ENCODE results near the gene ZNF768. TPM values are rescaled to one million over a fixed set of nuclear protein-coding genes. Genes with fewer than 3 reads are reported as not detected.
A peak's percentile ranks its signal among the peaks of the same experiment; 100 is the strongest.
"Not testable (repeated sequence)": the region's sequence is repeated elsewhere in the genome, so short reads cannot be mapped to it uniquely, and the experiment has no call there.

ZNF768 gene
- total RNA-seq, 2 experiments from 2014 or later: 38.3 to 63.7 TPM

GRCh38 chr16:30524575-30525568 is 1.5 kb downstream of the ZNF768 start:
- Histone ChIP-seq H3K36me3 (ENCODE audit: insufficient read depth, low read length) (peaks cover 26% of the 10 kb centered on the region; the same call in 1 of the 2 replicates), H3K27ac (ENCODE audit: low read depth, low read length, poor library complexity, severe bottlenecking) (no peak overlapping the region), H3K9me3 (ENCODE audit: low read length) (no peaks in the 10 kb centered on the region), H3K4me1 (ENCODE audit: insufficient read depth, low read length, poor library complexity, severe bottlenecking) (peaks cover 27% of the 10 kb centered on the region), H2AFZ (ENCODE audit: low read length) (no peak overlapping the region), H3K79me2 (ENCODE audit: insufficient read depth, low read depth, low read length) (no peaks in the 10 kb centered on the region), H4K20me1 (ENCODE audit: insufficient read depth, low read length) (no peaks in the 10 kb centered on the region), H3K4me3 (ENCODE audit: low read depth, low read length, poor library complexity, severe bottlenecking) (no peak overlapping the region), H3K9me2 (ENCODE audit: insufficient read depth, low read length) (no peaks in the 10 kb centered on the region), H3K4me2 (ENCODE audit: low read length) (no peak overlapping the region)
- POLR2A ChIA-PET: interaction anchor here (0.5 to 0.7 kb wide), 3 partner anchors 17 to 86 kb away, joined by 3 to 4 read pairs (median 4); no protein-coding TSS in a partner anchor
- BruUV-seq (replicated peaks): no TSS peak
- CTCF ChIA-PET (ENCODE audit: unreplicated experiment): interaction anchor here (1.1 to 1.4 kb wide), 2 partner anchors 68 to 95 kb away, joined by 4 to 7 read pairs; partner anchors contain the start of gene DCTPP1
- TF ChIP-seq CTCF (conservative IDR thresholded peaks at IDR 0.05; ENCODE audit: low read length): no peak
- no peak for TF ChIP-seq EZH2phosphoT487 (IDR thresholded peaks at IDR 0.05; ENCODE audit: borderline replicate concordance, low read depth, low read length)
- no peak for DNase-seq (ENCODE audit: low spot score)
- intact Hi-C loops (cut with micrococcal nuclease; ENCODE audit: unreplicated experiment): loop anchor here (5.0 kb wide), 1 partner anchor 72 kb away; no protein-coding TSS in a partner anchor

- POLR2A ChIA-PET: no interaction called here
- peaks cover 22% of the 10 kb centered on the region for H3K4me1 ChIP-seq (ENCODE audit: insufficient read depth, low read length, poor library complexity, severe bottlenecking)
- no peak overlapping the region for H3K4me3 ChIP-seq (ENCODE audit: low read depth, low read length, poor library complexity, severe bottlenecking)
- BruUV-seq (replicated peaks): no TSS peak
- H3K36me3 ChIP-seq (ENCODE audit: insufficient read depth, low read length): peaks cover 35% of the 10 kb centered on the region; the same call in 1 of the 2 replicates
- no peak overlapping the region for H2AFZ ChIP-seq (ENCODE audit: low read length)
- no peak overlapping the region for H3K27ac ChIP-seq (ENCODE audit: low read depth, low read length, poor library complexity, severe bottlenecking)
- intact Hi-C loops (cut with micrococcal nuclease; ENCODE audit: unreplicated experiment): no loop called here
- H3K4me2 ChIP-seq (ENCODE audit: low read length): no peak overlapping the region
- no peaks in the 10 kb centered on the region for H3K9me2 ChIP-seq (ENCODE audit: insufficient read depth, low read length)
- no peaks in the 10 kb centered on the region for H4K20me1 ChIP-seq (ENCODE audit: insufficient read depth, low read length)
- no peak for DNase-seq (ENCODE audit: low spot score)
- no peaks in the 10 kb centered on the region for H3K79me2 ChIP-seq (ENCODE audit: insufficient read depth, low read depth, low read length)
- TF ChIP-seq EZH2phosphoT487 (IDR thresholded peaks at IDR 0.05; ENCODE audit: borderline replicate concordance, low read depth, low read length) (no peak), CTCF (conservative IDR thresholded peaks at IDR 0.05; ENCODE audit: low read length) (no peak)
- CTCF ChIA-PET (ENCODE audit: unreplicated experiment): interaction anchor here (1.4 kb wide), 1 partner anchor 94 kb away, joined by 7 read pairs; the partner anchor contains the start of gene DCTPP1
- no peaks in the 10 kb centered on the region for H3K9me3 ChIP-seq (ENCODE audit: low read length)
These were observed 2.4 kb downstream of the ZNF768 start for GRCh38 chr16:30523768-30524574.

GRCh38 chr16:30522702-30523463 is 3.5 kb downstream of the ZNF768 start:
- H3K27ac ChIP-seq (ENCODE audit: low read depth, low read length, poor library complexity, severe bottlenecking); H4K20me1 ChIP-seq (ENCODE audit: insufficient read depth, low read length); DNase-seq (ENCODE audit: low spot score); H3K4me2 ChIP-seq (ENCODE audit: low read length); H3K79me2 ChIP-seq (ENCODE audit: insufficient read depth, low read depth, low read length); CTCF ChIA-PET (ENCODE audit: unreplicated experiment); H3K9me3 ChIP-seq (ENCODE audit: low read length); H2AFZ ChIP-seq (ENCODE audit: low read length); intact Hi-C loops (cut with micrococcal nuclease; ENCODE audit: unreplicated experiment); H3K9me2 ChIP-seq (ENCODE audit: insufficient read depth, low read length); H3K4me3 ChIP-seq (ENCODE audit: low read depth, low read length, poor library complexity, severe bottlenecking): not testable (repeated sequence)
- POLR2A ChIA-PET: interaction anchor here (0.5 kb wide), 1 partner anchor 104 kb away, joined by 4 read pairs; no protein-coding TSS in a partner anchor
- peaks cover 11% of the 10 kb centered on the region for H3K4me1 ChIP-seq (ENCODE audit: insufficient read depth, low read length, poor library complexity, severe bottlenecking)
- H3K36me3 ChIP-seq (ENCODE audit: insufficient read depth, low read length): peaks cover 44% of the 10 kb centered on the region; the same call in 1 of the 2 replicates
- TSS peak; percentile 89 for BruUV-seq (replicated peaks)

All from OCI-LY7 (cell line).